HG03571 (cell line): ENCODE data around the gene EML1.

ENCODE experiments used
- ATAC-seq: cut with Tn5 transposase; IDR thresholded peaks from one replicate; pipeline ENCODE4 v1.9.1; 2021; ENCODE audit not compliant: unreplicated experiment

EML1 gene, protein sequence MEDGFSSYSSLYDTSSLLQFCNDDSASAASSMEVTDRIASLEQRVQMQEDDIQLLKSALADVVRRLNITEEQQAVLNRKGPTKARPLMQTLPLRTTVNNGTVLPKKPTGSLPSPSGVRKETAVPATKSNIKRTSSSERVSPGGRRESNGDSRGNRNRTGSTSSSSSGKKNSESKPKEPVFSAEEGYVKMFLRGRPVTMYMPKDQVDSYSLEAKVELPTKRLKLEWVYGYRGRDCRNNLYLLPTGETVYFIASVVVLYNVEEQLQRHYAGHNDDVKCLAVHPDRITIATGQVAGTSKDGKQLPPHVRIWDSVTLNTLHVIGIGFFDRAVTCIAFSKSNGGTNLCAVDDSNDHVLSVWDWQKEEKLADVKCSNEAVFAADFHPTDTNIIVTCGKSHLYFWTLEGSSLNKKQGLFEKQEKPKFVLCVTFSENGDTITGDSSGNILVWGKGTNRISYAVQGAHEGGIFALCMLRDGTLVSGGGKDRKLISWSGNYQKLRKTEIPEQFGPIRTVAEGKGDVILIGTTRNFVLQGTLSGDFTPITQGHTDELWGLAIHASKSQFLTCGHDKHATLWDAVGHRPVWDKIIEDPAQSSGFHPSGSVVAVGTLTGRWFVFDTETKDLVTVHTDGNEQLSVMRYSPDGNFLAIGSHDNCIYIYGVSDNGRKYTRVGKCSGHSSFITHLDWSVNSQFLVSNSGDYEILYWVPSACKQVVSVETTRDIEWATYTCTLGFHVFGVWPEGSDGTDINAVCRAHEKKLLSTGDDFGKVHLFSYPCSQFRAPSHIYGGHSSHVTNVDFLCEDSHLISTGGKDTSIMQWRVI

GRCh38 chr14:99793213-99794150 is at the start of gene EML1:
TSS of gene EML1 (plus strand) at chr14:99793413. CDS start at chr14:99793477, 64 bp downstream.
- peak; percentile 88 for ATAC-seq

- ATAC-seq, result no peak
Measured at GRCh38 chr14:99744199-99744872, 48.9 kb upstream of the EML1 start.

DNA sequence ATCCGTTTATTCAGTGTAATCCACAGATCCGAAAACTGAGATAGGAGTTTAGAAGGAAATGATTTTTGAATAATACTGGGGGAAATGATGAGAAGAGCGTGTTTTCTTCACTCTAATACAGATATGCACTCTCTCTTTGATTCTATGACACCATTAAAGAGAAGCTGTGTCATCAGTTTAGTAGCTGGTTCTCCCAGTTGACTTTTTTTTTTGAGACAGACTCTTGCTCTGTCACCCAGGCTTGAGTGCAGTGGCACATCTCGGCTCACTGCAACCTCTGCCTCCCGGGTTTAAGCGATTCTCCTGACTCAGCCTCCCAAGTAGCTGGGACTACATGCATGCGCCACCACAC is 48.4 kb upstream of the EML1 start:
- no peak for ATAC-seq

GRCh38 chr14:99745307-99745951 is 47.8 kb upstream of the EML1 start:
- no peak for ATAC-seq

DNA sequence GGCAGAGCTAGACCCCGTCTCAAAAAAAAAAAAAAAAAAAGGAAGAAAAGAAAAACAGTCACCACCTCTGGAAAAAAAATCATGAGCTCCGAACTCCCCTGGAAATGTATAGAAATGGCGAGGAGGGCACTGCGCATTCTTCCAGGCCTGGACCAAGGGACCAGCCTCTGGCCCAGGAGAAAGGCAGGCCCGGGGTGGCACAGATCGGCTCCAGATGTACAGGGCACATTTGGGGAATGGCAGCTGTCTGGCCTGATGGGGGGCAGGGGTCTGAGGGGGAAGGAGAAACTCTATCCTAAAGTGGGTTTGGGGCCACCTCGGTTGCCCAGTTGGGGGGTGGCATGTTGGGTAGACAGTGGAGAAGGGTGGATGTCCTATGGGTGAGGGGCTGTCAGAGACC is 46.0 kb upstream of the EML1 start:
- ATAC-seq, result no peak

- no peak for ATAC-seq
Measured at GRCh38 chr14:99747582-99748330, 45.5 kb upstream of the EML1 start.

DNA sequence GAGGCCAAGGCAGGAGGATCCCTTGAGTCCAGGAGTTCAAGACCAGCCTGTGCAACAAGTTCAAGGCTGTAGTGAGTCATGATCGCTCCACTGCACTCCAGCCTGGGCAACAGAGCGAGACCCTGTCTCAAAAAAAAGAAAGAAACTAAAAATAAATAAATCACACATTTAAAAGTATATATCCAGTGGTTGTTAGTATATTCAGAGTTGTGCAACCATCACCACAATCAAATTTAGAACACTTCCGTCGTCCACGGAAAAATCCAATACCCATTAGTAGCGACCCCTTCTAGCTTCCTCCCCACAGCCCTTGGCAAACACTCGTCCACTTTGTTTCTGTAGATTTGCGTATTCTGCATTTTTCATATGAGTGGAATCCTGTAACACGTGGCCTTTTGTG is 44.7 kb upstream of the EML1 start:
- no peak for ATAC-seq

DNA sequence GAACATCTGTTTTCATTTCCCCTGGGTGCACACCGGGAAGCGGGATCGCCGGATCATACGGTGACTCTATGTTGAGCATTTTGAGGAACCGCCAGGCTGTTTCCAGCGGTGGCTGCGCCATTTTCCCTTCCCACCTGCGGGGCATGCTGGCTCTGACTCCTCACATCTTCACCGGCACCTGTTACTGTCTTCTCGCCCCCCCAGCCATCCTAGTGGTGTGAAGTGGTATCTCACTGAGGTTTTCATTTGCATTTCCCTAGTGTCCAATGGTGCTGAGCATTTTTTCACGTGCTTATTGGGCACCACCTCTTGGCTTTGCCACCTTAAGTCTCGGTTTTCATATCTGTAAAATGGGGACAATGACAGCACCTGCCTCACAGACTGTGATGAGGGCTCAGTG is 44.1 kb upstream of the EML1 start:
- ATAC-seq, result no peak

DNA sequence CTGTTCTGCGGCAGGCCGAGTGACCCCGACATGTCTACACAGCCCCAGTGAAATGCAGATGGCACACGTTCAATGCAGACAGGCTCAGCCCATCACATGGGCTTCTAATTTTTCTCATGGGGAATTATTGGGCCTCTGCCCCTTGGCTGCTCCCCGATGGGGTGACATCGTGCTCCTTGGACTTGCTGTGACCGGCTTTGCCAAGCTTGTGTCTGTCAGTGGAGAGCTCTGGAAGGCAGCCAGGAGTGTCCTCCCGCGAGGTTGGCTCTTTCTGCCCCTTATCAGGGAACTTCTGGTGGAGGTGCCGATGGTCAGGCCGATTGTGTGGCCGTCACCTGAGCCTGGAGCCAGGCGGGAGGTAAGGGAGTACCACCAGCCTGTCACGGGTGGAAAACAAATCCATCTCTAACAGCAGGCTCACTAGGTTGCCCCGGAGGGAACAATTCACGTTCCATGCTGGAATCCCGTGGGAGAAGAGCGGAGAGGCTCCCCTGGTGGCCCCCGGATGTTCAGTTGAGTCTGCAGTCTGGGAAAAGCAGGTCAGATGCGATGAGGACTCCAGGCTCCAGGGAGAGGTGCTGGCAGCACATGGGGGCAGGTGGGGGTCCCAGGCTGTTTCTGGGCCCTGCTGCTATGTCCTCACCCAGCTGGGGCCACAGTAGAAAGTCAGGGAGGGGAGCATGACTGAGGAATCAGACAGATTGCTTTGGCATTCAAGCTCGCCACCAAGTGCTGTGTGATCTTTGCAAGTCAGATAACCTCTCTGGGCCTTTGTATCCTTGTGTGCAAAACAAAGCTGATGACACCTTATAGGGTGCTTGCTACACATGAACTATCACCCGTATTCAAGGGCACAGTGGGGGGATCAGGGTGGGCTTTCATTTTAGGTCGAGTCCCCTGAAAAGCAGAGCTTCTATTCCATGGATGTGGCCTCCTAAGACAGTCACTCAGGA is 43.2 kb upstream of the EML1 start:
- no peak for ATAC-seq

DNA sequence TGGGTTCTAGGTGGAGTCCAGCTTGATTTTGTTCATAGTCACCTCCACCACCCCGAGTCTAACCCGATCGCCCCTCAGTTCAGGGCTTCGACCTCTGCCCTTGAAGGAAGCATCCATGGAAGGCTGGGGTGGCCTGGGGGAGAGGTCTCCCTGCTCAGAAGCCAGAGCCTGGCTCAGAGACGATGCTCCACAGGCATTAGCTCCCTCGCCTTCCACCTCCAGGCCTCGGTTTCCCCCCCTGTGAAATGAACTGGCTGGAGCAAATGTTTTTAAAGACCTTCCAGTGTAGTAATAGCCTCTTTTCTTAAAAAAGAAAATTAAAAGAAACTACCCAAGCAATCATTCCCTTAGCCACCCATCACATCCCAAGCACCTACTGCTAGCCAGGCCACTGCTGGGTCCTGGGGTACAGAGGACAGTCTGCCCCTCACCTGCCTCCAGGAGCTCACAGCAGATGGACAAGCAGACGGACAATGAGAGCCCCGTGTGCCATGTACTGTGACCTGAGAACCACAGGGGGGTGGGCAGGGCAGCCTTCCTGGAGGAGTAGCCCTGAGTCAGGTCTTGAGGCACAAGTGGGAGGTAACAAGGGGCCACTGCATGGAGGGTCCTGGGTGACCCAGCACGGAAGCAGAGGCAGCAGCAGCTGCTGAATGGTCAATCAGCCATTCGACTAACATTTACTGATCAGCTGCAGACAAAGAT is 42.3 kb upstream of the EML1 start:
- no peak for ATAC-seq

GRCh38 chr14:99751539-99752485 is 41.4 kb upstream of the EML1 start:
- no peak for ATAC-seq

DNA sequence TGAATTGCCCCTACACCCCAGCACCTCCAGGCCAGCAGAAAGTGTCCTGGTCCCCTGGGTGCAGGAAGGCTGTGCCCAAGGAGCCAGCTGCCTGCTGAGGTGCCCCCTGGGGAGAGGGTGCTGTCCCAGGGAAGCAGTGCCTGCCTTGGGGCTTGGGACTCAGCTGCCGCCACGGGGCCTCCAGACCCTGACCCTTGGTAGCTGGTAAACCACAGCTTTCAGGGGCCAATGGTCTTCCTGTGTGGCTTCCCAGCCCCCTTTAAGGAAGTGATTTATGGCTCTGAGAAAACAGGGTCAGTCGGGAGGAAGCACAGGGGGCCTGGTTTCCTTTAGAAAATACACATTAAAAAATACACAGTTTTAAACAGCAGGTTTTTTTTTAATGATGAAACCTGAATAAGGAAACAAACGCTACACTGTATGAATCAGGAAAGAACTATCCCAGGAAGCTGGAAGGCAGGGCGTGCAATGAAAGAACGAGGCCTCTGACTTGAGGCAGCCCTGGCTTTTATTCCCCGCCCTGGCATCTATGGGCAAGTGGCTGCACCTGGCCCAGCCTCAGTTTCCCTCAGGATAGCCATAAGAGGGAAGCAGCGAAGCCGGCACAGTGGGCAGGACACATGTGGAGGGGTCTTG is 40.6 kb upstream of the EML1 start:
- ATAC-seq, result no peak

- ATAC-seq, result no peak
Measured at GRCh38 chr14:99753225-99754140, 39.7 kb upstream of the EML1 start.

- no peak for ATAC-seq
Measured at GRCh38 chr14:99754141-99755067, 38.8 kb upstream of the EML1 start.
